Measurements from ENCODE around the gene SLBP.

The SLBP gene

GRCh38 chr4:1721003-1721665 is 9.0 kb upstream of the SLBP start, which contains the start of the genes TACC3 and TMEM129:
TSS of gene TACC3 (plus strand) at chr4:1721521. CDS start at chr4:1723422, 1,901 bp downstream.
TSS of gene TMEM129 (minus strand) at chr4:1721323. CDS start at chr4:1720837, 486 bp downstream.
- peaks cover 27 to 85% (median 71%) of the 10 kb centered on the region in 11 experiments for H4K20me1 ChIP-seq
- no peak for TF ChIP-seq Cebpa-rat (IDR thresholded peaks at IDR 0.05)
- H3K27ac ChIP-seq = peak within 1 kb of the TSS; percentile 87 to 100 (median 100)
- no peaks in the 10 kb centered on the region for H3K27me3 ChIP-seq
- H3K9ac ChIP-seq = peak within 1 kb of the TSS; percentile 86 to 100 (median 99)
- peaks cover 75 to 87% (median 83%) of the 10 kb centered on the region in 10 experiments for H3K4me1 ChIP-seq
- peaks cover 15 to 55% (median 45%) of the 10 kb centered on the region in 11 experiments; a peak in 21 of 22 replicates for H3K36me3 ChIP-seq
- peak within 1 kb of the TSS; percentile 98 to 100 (median 100) for H3K4me2 ChIP-seq
- peak within 1 kb of the TSS; percentile 66 to 90 (median 85) for H3K4me3 ChIP-seq
- no peaks in the 10 kb centered on the region for H3K9me3 ChIP-seq (replicated peaks in 1 of 11)

- H3K4me3 ChIP-seq = peak overlapping the region; percentile 66 to 90 (median 85)
- H4K20me1 ChIP-seq = peaks cover 33 to 85% (median 71%) of the 10 kb centered on the region in 11 experiments
- peaks cover 15 to 50% (median 38%) of the 10 kb centered on the region in 11 experiments; a peak in 21 of 22 replicates for H3K36me3 ChIP-seq
- peaks cover 78 to 87% (median 84%) of the 10 kb centered on the region in 10 experiments for H3K4me1 ChIP-seq
- H3K27ac ChIP-seq = peak overlapping the region; percentile 87 to 100 (median 100)
- H3K9ac ChIP-seq = peak overlapping the region; percentile 86 to 100 (median 99)
- no peaks in the 10 kb centered on the region for H3K27me3 ChIP-seq
- TF ChIP-seq Cebpa-rat (IDR thresholded peaks at IDR 0.05) = no peak
- peak overlapping the region; percentile 95 to 100 (median 99) for H3K4me2 ChIP-seq
- no peaks in the 10 kb centered on the region for H3K9me3 ChIP-seq (replicated peaks in 1 of 11)
Measured at GRCh38 chr4:1720163-1720983, 8.3 kb upstream of the SLBP start.

- H3K9ac ChIP-seq = peak overlapping the region; percentile 48 to 100 (median 99)
- H3K27me3 ChIP-seq = no peaks in the 10 kb centered on the region
- H3K27ac ChIP-seq = peak overlapping the region in 9 of 11 experiments; percentile 37 to 100 (median 100); a peak in 18 of 22 replicates
- peak overlapping the region; percentile 95 to 100 (median 99) for H3K4me2 ChIP-seq
- peaks cover 86 to 89% (median 87%) of the 10 kb centered on the region in 10 experiments for H3K4me1 ChIP-seq
- no peak for TF ChIP-seq Cebpa-rat (IDR thresholded peaks at IDR 0.05)
- H3K9me3 ChIP-seq (replicated peaks in 1 of 11) = no peaks in the 10 kb centered on the region
- peak overlapping the region; percentile 28 to 90 (median 85); a peak in 16 of 20 replicates for H3K4me3 ChIP-seq
- H3K36me3 ChIP-seq = peaks cover 12 to 30% (median 20%) of the 10 kb centered on the region in 11 experiments; a peak in 18 of 22 replicates
- H4K20me1 ChIP-seq = peaks cover 33 to 87% (median 67%) of the 10 kb centered on the region in 11 experiments
Measured at GRCh38 chr4:1718095-1718850, 6.2 kb upstream of the SLBP start.

GRCh38 chr4:1717129-1718094 is 5.3 kb upstream of the SLBP start:
- Histone ChIP-seq H4K20me1 (peaks cover 33 to 83% (median 60%) of the 10 kb centered on the region in 11 experiments), H3K9me3 (replicated peaks in 1 of 11) (no peaks in the 10 kb centered on the region), H3K4me1 (peaks cover 79 to 83% (median 80%) of the 10 kb centered on the region in 10 experiments), H3K36me3 (peaks cover 12 to 30% (median 20%) of the 10 kb centered on the region in 11 experiments; a peak in 18 of 22 replicates), H3K4me3 (peak overlapping the region in 8 of 10 experiments; percentile 5 to 99 (median 89); a peak in 11 of 20 replicates), H3K4me2 (peak overlapping the region; percentile 95 to 100 (median 99)), H3K9ac (peak overlapping the region; percentile 88 to 100 (median 99); a peak in 20 of 22 replicates), H3K27ac (peak overlapping the region in 9 of 11 experiments; percentile 98 to 100 (median 100); a peak in 17 of 22 replicates), H3K27me3 (no peaks in the 10 kb centered on the region)
- no peak for TF ChIP-seq Cebpa-rat (IDR thresholded peaks at IDR 0.05)

- Histone ChIP-seq H3K27ac (peak overlapping the region in 10 of 11 experiments; percentile 69 to 100 (median 100); a peak in 20 of 22 replicates), H3K9me3 (replicated peaks in 1 of 11) (no peaks in the 10 kb centered on the region), H4K20me1 (peaks cover 34 to 81% (median 62%) of the 10 kb centered on the region in 11 experiments), H3K4me2 (peak overlapping the region; percentile 95 to 100 (median 99)), H3K27me3 (no peaks in the 10 kb centered on the region), H3K36me3 (peaks cover 12 to 30% (median 20%) of the 10 kb centered on the region in 11 experiments; a peak in 18 of 22 replicates), H3K9ac (peak overlapping the region; percentile 88 to 100 (median 99)), H3K4me1 (peaks cover 71 to 75% (median 73%) of the 10 kb centered on the region in 10 experiments), H3K4me3 (peak overlapping the region in 8 of 10 experiments; percentile 27 to 99 (median 94); a peak in 15 of 20 replicates)
- no peak for TF ChIP-seq Cebpa-rat (IDR thresholded peaks at IDR 0.05)
Measured at GRCh38 chr4:1716065-1716945, 4.2 kb upstream of the SLBP start.

- H4K20me1 ChIP-seq = peaks cover 45 to 91% (median 73%) of the 10 kb centered on the region in 11 experiments
- peak overlapping the region; percentile 15 to 99 (median 92); a peak in 18 of 20 replicates for H3K4me3 ChIP-seq
- H3K9me3 ChIP-seq (replicated peaks in 1 of 11) = no peaks in the 10 kb centered on the region
- peak overlapping the region; percentile 95 to 100 (median 99) for H3K4me2 ChIP-seq
- H3K27me3 ChIP-seq = no peaks in the 10 kb centered on the region
- TF ChIP-seq Cebpa-rat (IDR thresholded peaks at IDR 0.05) = peak in 1 of 11 experiments; percentile 24; a peak in 1 of 22 replicates
- peak overlapping the region; percentile 88 to 100 (median 99); a peak in 21 of 22 replicates for H3K9ac ChIP-seq
- peaks cover 15 to 36% (median 24%) of the 10 kb centered on the region in 11 experiments; a peak in 18 of 22 replicates for H3K36me3 ChIP-seq
- peaks cover 78 to 83% (median 81%) of the 10 kb centered on the region in 10 experiments for H3K4me1 ChIP-seq
- peak overlapping the region; percentile 66 to 100 (median 100) for H3K27ac ChIP-seq
Measured at GRCh38 chr4:1715002-1715758, 3.1 kb upstream of the SLBP start.
